Measurements from ENCODE around the gene LGR5. TPM values are rescaled to one million over a fixed set of nuclear protein-coding genes. Genes with fewer than 3 reads are reported as not detected.

The LGR5 gene
- total RNA-seq, 1 experiment from 2014 or later, result not detected

DNA sequence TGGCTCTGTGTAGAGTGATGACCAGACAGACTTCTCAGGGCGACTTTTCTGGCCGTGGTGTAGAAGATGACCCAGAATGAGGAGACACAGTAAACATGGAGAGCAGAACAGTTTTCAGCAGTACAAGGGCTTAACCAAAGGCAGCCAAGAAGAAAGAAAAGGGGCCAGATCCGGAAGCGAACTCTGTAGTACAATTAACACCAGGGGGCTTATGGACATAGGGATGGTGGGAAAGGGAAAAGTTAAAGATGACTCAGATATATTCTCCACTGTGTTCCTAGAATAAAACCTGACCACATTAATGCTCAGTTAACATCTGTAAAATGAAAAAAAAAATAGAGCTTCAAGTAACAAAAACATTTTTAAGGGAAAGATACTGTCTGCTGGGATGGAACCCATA lies 60.2 kb downstream of the LGR5 start:
- no peaks in the 10 kb centered on the region for H3K27me3 ChIP-seq
- no peak overlapping the region for H3K4me3 ChIP-seq
- DNase-seq, result no peak
- H3K36me3 ChIP-seq, result no peaks in the 10 kb centered on the region
- H3K9me3 ChIP-seq, result peaks cover 5% of the 10 kb centered on the region; the same call in 1 of the 2 replicates

DNA sequence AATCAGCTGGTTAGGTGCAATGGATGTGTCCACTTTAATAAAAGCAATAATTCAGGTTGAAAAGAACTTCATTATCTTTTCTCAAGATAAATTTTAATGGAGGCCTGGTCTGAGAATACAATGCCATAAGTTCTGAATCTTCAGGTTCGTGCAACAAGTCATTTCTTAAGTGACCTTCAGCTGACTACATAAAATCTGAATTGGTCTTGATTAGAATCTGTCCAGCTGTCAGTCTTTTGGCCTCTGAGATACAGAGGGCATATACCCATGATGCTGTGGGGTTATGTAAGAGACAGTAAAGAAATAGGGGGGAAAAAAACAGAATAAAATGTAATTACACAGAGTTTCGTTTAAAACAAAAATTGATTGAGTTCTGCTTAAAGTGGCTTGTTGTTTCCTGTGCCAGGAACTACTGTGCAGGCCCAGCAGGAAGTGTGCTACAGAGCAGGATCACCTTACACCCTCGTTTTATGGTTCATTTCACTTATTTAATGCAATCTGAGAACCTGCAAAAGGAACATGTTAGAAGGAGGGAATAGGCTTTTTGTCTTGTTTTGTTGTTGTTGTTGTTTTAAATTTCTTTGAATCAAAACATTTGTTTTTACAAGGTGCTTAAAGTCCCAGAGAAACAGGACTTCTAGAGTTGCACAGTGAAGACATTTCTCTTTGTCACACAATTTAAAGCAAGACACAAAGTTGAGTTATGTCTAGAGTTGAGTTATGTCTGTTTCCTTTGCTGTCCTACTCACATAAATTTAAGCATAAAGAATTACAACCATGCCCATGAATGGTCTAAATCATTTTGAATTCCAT lies 64.2 kb downstream of the LGR5 start:
- Histone ChIP-seq H3K9me3 (no peaks in the 10 kb centered on the region), H3K4me3 (no peak overlapping the region), H3K36me3 (no peaks in the 10 kb centered on the region), H3K27me3 (no peaks in the 10 kb centered on the region)
- DNase-seq, result no peak

DNA sequence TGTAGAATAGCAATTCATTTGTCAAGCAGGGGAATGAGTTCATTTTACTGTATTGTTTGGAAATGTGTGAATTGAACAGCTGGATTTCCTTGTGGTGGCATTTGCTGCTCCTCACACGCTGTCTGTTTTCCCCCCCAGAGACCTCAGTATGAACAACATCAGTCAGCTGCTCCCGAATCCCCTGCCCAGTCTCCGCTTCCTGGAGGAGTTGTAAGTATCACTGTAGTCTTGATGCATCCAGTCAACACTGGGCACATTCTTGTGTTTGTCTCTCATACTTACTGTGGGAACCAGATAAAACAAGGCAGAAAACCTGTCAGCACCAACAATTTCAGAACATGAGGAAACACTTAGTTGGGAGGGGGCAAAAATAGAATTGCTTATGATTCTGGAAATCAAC lies 64.9 kb downstream of the LGR5 start:
- Histone ChIP-seq H3K9me3 (no peaks in the 10 kb centered on the region), H3K4me3 (no peak overlapping the region), H3K27me3 (no peaks in the 10 kb centered on the region), H3K36me3 (no peaks in the 10 kb centered on the region)
- no peak for DNase-seq

DNA sequence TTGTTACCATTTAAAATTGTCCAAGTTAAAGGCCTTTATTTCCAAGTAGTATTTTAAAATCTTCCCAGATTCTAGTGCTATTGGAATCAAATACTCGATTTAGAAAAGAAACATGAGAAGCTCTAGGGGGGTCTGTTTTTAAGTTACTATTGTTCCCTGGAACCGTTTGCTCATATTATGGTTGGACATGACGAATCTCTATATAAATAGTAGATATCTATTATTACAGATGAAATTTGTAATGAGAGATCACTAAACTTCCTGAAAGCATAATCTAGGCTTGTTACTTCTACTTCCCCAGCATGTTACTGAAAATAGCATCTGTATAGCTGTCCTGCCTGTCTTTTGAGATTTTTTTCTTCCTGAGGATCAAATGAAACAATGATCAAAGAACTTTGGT lies 70.1 kb downstream of the LGR5 start:
- no peaks in the 10 kb centered on the region for H3K36me3 ChIP-seq
- no peak overlapping the region for H3K4me3 ChIP-seq
- no peaks in the 10 kb centered on the region for H3K9me3 ChIP-seq
- no peaks in the 10 kb centered on the region for H3K27me3 ChIP-seq
- DNase-seq, result no peak

DNA sequence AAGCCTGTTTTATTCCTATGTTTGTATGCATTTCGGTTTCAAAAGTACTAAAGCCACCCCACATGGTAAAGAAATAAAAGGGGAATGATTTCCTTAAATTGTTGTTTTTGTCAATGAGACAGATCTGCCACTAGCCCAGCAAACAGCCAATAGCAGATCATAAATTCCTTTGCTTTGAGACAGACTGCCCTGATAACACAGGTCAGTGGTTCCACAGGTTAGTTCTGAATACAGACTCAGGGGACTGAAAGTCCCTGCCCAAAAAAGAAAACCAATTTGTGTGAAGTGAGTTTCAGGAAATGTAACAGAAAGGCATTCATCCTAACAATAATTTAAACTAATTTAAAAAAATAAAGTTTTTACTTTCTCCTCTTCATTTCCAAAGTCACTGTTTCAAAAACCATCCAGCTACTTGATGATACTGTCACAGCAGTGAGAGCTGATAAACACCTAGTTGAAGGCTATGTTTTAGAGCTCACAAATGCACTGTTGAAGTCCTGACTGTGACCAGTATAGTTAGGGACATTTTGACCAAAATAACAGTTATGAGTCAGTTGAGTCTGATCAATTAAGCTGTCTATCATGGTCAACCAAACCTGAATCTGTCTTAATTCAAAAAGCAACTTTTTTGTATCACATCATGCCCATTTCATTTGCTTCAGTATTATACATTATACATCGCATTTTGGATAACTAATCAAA lies 77.7 kb downstream of the LGR5 start:
- no peaks in the 10 kb centered on the region for H3K9me3 ChIP-seq
- no peaks in the 10 kb centered on the region for H3K27me3 ChIP-seq
- no peaks in the 10 kb centered on the region for H3K36me3 ChIP-seq
- no peak overlapping the region for H3K4me3 ChIP-seq
- DNase-seq, result no peak

DNA sequence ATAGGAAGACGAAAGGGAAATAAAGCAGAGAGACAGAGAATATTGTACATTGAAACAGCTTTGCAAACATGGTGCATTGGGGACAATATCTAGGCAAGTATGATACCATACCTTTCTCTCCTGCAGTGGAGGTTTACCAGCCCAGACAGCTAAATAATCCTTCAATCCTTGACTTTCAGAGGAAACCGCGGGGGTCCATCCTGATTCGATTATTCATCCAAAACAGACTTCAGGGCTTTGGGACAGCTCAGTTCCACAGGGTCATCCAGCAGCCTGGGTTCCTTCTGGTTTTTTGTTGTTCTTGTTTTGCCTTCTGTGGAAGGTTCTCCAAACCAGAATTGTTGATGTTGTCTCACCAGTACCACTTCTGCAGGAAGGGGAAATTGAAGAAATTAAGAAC lies 81.5 kb downstream of the LGR5 start:
- H3K27me3 ChIP-seq, result no peaks in the 10 kb centered on the region
- no peak for DNase-seq
- no peaks in the 10 kb centered on the region for H3K36me3 ChIP-seq
- no peaks in the 10 kb centered on the region for H3K9me3 ChIP-seq
- H3K4me3 ChIP-seq, result no peak overlapping the region

GRCh38 chr12:71524626-71525025 lies 85.0 kb downstream of the LGR5 start:
- Histone ChIP-seq H3K27me3 (no peaks in the 10 kb centered on the region), H3K9me3 (no peaks in the 10 kb centered on the region), H3K4me3 (no peak overlapping the region), H3K36me3 (no peaks in the 10 kb centered on the region)
- no peak for DNase-seq

DNA sequence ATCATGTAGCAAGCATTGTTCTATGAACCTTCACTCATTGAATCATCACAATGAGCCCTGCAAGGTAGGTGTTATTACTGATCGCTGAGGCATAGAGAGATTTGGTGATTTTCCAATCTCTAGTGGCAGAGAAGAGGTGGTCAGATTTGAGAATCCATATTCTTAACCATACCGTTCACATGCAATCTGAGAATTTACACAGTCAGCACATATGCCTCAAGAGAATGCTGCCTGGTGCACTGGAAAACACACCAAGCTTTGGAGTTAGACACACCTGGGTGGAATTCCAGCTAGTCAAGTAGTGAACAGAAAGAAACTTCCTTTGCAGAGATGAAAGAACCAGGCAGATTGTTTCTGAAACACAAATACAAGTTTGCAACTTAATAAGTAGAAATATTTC lies 94.1 kb downstream of the LGR5 start:
- H3K9me3 ChIP-seq, result no peaks in the 10 kb centered on the region
- DNase-seq, result no peak
- no peaks in the 10 kb centered on the region for H3K27me3 ChIP-seq
- no peaks in the 10 kb centered on the region for H3K36me3 ChIP-seq
- no peak overlapping the region for H3K4me3 ChIP-seq

DNA sequence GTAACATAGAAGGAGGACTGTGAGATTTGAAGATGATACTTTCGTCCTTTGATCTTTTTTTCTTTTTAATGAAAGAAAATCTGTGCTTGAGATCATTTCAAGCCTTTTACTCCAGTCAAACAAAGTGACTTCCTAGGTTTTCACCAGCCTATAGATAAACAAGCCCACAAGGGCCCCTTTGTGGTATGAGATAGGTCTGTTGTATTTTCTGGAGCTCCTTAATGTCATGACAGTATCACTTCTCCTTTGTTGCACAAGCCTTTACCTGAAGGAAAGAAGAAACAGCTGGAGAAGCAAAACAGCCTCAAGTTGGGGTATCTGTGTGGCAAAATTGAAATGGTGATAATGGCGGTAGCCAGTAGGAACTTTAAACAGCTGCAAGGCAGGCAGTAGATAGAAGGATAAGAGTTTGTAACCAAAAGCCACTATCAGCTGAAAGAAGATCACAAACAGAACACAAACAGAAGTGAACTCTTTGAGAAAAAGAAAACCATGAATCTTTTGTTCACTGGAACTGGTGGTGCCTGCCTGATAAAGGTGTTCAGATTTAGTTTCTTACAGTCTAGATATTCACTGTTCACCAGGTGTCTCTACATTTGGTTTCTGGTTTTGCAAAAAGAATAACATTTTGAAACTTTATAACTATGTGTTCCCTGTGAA lies 96.8 kb downstream of the LGR5 start:
- DNase-seq, result no peak
- Histone ChIP-seq H3K4me3 (no peak overlapping the region), H3K9me3 (no peaks in the 10 kb centered on the region), H3K36me3 (no peaks in the 10 kb centered on the region), H3K27me3 (no peaks in the 10 kb centered on the region)

GRCh38 chr12:71536939-71537622 lies 97.5 kb downstream of the LGR5 start:
- H3K27me3 ChIP-seq, result no peaks in the 10 kb centered on the region
- H3K36me3 ChIP-seq, result no peaks in the 10 kb centered on the region
- no peak overlapping the region for H3K4me3 ChIP-seq
- DNase-seq, result no peak
- H3K9me3 ChIP-seq, result no peaks in the 10 kb centered on the region

DNA sequence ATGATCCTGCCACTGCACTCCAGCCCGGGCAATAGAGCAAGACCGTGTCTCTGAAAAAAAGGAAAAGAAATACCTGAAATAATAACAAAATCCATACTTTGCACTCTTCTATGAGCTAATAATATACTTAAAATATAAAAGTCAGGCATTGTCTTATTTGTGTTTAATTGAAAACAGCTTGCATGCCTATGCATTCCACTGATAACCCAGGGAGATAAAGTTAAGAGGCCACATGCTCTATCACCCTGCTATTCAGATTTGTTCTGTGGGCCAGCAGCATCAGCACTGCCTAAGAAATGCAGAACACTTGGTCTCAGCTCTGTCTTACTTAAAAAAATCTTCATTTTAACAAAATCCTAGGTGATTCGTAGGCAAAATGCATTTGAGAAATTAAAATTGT lies 99.2 kb downstream of the LGR5 start:
- no peak overlapping the region for H3K4me3 ChIP-seq
- H3K9me3 ChIP-seq, result no peaks in the 10 kb centered on the region
- no peaks in the 10 kb centered on the region for H3K27me3 ChIP-seq
- DNase-seq, result no peak
- H3K36me3 ChIP-seq, result no peaks in the 10 kb centered on the region

DNA sequence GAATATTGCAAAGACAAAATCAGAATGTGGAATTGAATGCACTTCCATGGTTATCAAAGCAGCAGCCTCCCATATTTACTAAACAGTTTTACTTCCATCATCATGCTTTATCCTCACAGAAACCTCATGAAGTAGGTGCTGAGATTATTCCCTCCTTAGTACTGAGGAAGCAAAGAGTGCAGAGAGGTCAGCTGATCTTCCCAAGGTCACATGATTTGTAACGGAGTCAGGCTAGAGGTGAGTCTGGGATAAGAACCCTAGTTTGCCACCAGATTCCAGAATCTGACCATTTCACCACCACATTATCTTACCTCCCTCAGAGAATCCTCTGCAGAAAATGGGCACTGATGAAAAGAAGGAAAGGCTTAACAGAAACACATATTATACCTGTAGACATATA lies 102.0 kb downstream of the LGR5 start:
- no peak overlapping the region for H3K4me3 ChIP-seq

DNA sequence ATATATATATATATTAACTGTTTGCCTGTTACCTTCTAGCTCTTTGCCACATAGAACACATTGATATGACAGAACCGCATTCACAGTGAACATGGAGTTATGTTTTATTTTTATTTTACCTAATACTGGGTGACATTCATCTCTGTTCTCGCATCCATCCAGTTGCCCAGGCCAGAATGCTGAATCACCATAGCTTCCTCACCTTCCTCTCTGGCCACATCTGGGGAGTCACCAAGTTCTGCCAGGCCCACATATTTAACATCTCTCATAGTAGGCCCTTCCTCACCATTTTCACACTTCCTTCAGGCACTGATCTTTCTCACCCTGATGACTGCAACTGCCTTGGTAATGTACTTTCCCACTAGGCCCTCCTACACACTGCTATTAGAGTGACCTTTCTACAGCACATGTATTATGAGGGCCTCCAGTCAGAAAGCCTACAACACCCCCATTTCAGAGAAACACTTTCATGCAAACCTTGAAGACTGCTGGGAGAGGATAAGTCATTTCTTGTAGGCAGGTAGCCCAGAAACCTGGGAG lies 106.8 kb downstream of the LGR5 start:
- Histone ChIP-seq H3K9me3 (no peaks in the 10 kb centered on the region), H3K4me3 (no peak overlapping the region), H3K27me3 (0 out of 2 replicates have a peak, but pooled peaks cover 2% of the 10 kb centered on the region), H3K36me3 (no peaks in the 10 kb centered on the region)
- no peak for DNase-seq

More for the DNA sequence above, 102.0 kb downstream of the LGR5 start:
- no peaks in the 10 kb centered on the region for H3K9me3 ChIP-seq
- no peaks in the 10 kb centered on the region for H3K27me3 ChIP-seq
- no peaks in the 10 kb centered on the region for H3K36me3 ChIP-seq
- no peak for DNase-seq

GRCh38 chr12:71548893-71549292 lies 109.3 kb downstream of the LGR5 start:
- Histone ChIP-seq H3K4me3 (no peak overlapping the region), H3K27me3 (0 out of 2 replicates have a peak, but pooled peaks cover 2% of the 10 kb centered on the region), H3K36me3 (no peaks in the 10 kb centered on the region), H3K9me3 (no peaks in the 10 kb centered on the region)
- DNase-seq, result no peak

DNA sequence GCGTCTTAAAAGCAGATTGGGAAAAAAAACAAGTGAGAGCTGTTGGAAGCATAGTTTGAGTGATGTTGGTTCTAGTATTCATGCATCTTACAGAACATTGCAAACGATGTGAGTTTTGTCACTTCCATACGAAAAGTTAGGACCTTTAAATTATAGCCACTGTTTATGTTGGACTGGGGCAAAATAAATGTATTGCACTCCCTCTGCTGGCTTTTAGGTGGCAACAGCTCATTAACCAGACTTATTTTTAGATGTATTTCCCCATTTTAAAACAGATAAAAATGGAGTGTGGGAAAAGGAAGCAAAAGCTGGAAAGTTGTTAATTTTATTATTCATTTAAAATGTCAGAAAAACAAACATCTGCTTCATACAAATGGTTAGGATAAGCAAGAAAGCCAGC lies 111.9 kb downstream of the LGR5 start:
- H3K4me3 ChIP-seq, result no peak overlapping the region
- DNase-seq, result no peak
- H3K36me3 ChIP-seq, result no peaks in the 10 kb centered on the region
- H3K27me3 ChIP-seq, result 0 out of 2 replicates have a peak, but pooled peaks cover 2% of the 10 kb centered on the region
- peaks cover 3% of the 10 kb centered on the region; the same call in 1 of the 2 replicates for H3K9me3 ChIP-seq

- Histone ChIP-seq H3K4me3 (no peak overlapping the region), H3K27me3 (0 out of 2 replicates have a peak, but pooled peaks cover 2% of the 10 kb centered on the region), H3K36me3 (no peaks in the 10 kb centered on the region), H3K9me3 (peaks cover 4% of the 10 kb centered on the region; the same call in 1 of the 2 replicates)
- no peak for DNase-seq
Observed at GRCh38 chr12:71552728-71553501, 113.3 kb downstream of the LGR5 start.
